C4-2B (cell line): Measurements from ENCODE around the gene H1-8.

Experiments used
- H3K27ac ChIP-seq: fragments of 450-650 bp; 2 replicates; pipeline ENCODE4 v1.5.1; 2017
- CTCF ChIP-seq: fragments of 450-650 bp; conservative IDR thresholded peaks from 2 replicates; pipeline ENCODE4 v1.5.1; 2017; ENCODE audit warnings: mild to moderate bottlenecking
- ZFX ChIP-seq: fragments of 450-650 bp; IDR thresholded peaks from 2 replicates; pipeline ENCODE4 v1.6.1; 2017

Gene H1-8

DNA sequence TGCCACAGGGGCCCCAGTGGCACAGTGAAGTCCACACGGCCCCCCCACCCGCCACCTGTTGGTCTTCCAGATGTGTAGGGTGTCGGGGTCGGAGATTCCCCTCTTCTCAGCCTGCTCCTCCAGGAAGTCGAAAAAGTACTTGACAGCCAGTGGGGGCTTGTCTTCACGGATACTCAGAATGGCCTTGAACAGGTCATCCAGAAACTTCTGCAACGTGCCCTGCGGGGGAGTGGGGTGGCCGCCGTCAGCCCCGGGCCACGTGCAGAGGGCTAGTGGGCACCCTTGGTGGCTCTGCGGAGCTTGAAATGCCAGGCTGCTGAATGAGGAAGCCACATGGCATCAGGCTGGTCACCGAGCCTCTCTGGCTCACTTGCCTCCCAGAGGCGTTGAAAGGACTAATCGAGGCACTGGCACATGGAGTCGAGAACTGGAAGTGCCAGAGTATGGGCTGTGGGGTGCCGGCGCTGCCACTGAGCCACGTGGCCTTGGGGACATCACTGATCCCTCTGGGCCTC, 16.6 kb downstream of the H1-8 start:
- H3K27ac ChIP-seq, result no peak overlapping the region
- TF ChIP-seq ZFX, result no peak
- no peak for TF ChIP-seq CTCF

GRCh38 chr3:129560269-129560787, 17.4 kb downstream of the H1-8 start:
- TF ChIP-seq CTCF (no peak), ZFX (no peak)
- H3K27ac ChIP-seq, result no peak overlapping the region

GRCh38 chr3:129560911-129561594, 18.1 kb downstream of the H1-8 start:
- TF ChIP-seq ZFX (no peak), CTCF (no peak)
- no peak overlapping the region for H3K27ac ChIP-seq

DNA sequence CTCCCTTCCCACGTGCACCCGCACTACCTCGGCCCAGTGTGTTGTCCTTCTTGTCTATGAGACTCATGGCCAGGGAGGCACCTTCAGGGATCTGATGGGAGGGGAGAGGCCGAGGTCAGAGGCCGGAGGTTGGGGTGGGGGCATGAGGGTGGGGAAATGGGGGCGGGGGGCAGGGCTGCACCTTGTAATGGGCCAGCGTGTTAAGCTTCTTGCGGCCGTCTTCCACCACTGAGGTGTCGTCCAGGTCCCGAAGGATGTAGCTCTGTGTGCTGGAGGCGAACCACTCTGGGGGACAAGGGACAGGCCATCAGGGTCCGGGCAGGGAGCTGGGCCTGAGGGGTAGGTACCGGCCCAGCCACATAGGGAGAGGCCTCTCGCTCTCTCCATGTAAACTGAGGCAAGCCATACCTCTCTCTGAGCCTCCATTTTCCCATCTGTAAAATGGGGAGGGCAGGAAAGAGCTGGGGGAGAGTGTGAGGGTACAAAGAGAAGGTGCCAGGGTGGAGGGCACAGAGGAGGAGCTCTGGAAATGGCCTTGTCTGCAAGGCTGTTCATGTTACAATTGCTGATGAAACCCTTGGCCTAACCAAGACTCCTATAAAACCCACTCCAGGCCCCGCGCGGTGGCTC, 18.8 kb downstream of the H1-8 start:
- TF ChIP-seq ZFX, result no peak
- TF ChIP-seq CTCF, result no peak
- no peak overlapping the region for H3K27ac ChIP-seq

DNA sequence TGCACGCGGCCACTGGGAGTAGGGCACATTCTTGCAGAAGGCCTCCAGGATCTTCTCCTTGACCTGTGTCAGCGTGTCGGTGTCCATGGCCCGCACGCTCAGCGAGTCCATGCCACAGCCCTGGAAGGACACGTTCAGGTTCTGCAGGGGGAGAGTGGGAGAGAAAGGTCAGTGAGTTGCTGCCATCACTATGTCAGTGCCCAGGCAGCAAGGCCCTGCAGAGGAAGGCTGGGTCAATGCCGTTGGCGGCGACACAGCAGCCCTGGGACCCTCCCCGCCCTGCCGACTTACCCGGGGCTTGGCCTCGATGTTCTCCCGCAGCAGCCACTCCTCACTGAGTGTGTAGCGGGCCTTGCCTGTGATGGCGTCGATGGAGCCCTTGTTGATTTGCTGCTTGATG, 19.8 kb downstream of the H1-8 start:
- TF ChIP-seq CTCF (no peak), ZFX (no peak)
- no peak overlapping the region for H3K27ac ChIP-seq

DNA sequence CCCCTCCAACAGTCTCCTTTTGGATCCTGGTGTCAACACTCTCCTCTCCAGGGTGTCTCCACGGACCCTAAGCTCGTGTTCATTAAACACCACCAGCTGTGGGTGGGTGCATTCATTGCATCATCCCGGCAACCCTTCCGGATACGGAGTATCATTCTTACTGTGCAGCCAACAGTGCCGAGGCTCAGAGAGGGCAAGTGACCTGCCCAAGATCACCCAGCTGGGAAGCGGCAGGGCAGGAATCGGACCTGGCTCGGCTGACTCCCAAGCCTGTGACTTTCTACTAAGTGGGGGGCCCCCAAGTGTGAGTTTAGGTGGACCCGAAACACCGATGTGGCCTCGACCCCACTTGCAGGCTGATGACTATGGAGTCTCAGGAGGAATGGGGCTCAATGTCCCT, 20.4 kb downstream of the H1-8 start:
- H3K27ac ChIP-seq, result no peak overlapping the region
- no peak for TF ChIP-seq CTCF

- TF ChIP-seq ZFX (no peak), CTCF (no peak)
- no peak overlapping the region for H3K27ac ChIP-seq
Measured at GRCh38 chr3:129563850-129564535, 21.0 kb downstream of the H1-8 start.
